ENCODE results near the gene CEL.
"Not testable (repeated sequence)": the region's sequence is repeated elsewhere in the genome, so short reads cannot be mapped to it uniquely, and the experiment has no call there.

Gene CEL

DNA sequence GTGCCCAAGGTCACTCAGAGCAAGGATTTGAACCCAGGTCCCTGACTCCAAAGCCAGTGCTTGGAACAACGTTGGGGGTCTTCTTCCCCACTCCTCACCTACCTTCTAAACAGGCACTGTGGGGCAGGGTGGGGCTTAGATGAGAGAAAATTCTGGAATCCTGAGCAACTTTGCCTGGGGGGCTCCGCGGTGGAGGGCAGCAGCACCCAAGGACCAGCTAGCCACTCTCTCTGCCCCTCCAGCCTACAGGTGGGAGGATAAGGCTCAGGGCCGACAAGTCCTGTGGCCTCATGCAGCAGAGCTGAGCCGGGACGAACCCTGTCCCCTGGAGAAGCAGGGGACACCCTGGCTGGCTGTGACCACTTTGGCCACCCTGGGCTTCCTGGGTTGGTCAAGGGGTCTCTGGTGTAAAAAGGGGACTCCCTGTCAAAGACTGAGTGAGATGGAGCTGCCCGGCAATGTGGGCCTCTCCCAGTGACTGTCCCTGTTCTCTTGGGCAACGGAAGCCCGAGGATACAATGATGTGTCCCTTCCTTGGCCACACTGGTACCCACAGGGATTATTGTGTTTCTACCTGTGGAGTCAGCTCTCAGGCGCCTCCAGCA is 26.5 kb downstream of the CEL start:
- Histone ChIP-seq H3K9me3 (ENCODE audit: control insufficient read depth, low read length) (no peaks in the 10 kb centered on the region), H3K9ac (ENCODE audit: low read length) (no peak overlapping the region), H3K4me1 (ENCODE audit: control insufficient read depth, insufficient read depth, low read length) (peaks cover 4% of the 10 kb centered on the region), H3K4me3 (ENCODE audit: low read length) (no peak overlapping the region), H3K27me3 (replicated peaks; ENCODE audit: control insufficient read depth, insufficient read depth, low read length) (no peaks in the 10 kb centered on the region), H3K36me3 (ENCODE audit: control insufficient read depth, insufficient read depth, low read length, severe bottlenecking) (no peaks in the 10 kb centered on the region)
- no peak for DNase-seq (ENCODE audit: low read depth)

DNA sequence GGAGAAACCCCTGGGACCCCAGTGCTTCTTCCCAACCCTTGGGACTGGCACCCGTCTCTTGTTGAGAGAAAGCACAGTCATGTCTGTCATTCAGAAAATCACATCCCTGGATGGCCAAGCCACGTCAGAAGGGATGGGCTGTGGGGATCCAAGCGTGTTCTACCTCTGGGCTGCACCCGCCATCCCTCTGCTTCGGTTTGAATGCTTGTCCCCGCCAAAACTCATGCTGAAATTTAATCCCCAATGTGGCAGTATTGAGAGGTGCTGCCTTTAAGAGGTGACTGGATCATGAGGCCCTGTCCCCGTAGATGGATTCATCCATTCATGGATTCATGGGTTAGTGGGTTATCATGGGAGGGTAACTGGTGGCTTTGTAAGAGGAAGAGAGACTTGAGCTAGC is 27.0 kb downstream of the CEL start:
- Histone ChIP-seq H3K36me3 (ENCODE audit: control insufficient read depth, insufficient read depth, low read length, severe bottlenecking) (no peaks in the 10 kb centered on the region), H3K4me1 (ENCODE audit: control insufficient read depth, insufficient read depth, low read length) (peaks cover 4% of the 10 kb centered on the region), H3K9me3 (ENCODE audit: control insufficient read depth, low read length) (no peaks in the 10 kb centered on the region), H3K4me3 (ENCODE audit: low read length) (no peak overlapping the region), H3K27me3 (replicated peaks; ENCODE audit: control insufficient read depth, insufficient read depth, low read length) (no peaks in the 10 kb centered on the region), H3K9ac (ENCODE audit: low read length) (no peak overlapping the region)
- DNase-seq (ENCODE audit: low read depth): no peak

- Histone ChIP-seq H3K9ac (ENCODE audit: low read length) (no peak overlapping the region), H3K36me3 (ENCODE audit: control insufficient read depth, insufficient read depth, low read length, severe bottlenecking) (no peaks in the 10 kb centered on the region), H3K27me3 (replicated peaks; ENCODE audit: control insufficient read depth, insufficient read depth, low read length) (no peaks in the 10 kb centered on the region), H3K4me1 (ENCODE audit: control insufficient read depth, insufficient read depth, low read length) (peaks cover 4% of the 10 kb centered on the region), H3K4me3 (ENCODE audit: low read length) (no peak overlapping the region), H3K9me3 (ENCODE audit: control insufficient read depth, low read length) (no peaks in the 10 kb centered on the region)
- no peak for DNase-seq (ENCODE audit: low read depth)
Observed at GRCh38 chr9:133089271-133089671, 27.5 kb downstream of the CEL start.

- Histone ChIP-seq H3K4me3 (ENCODE audit: low read length) (no peak overlapping the region), H3K9ac (ENCODE audit: low read length) (no peak overlapping the region), H3K36me3 (ENCODE audit: control insufficient read depth, insufficient read depth, low read length, severe bottlenecking) (no peaks in the 10 kb centered on the region), H3K4me1 (ENCODE audit: control insufficient read depth, insufficient read depth, low read length) (peaks cover 4% of the 10 kb centered on the region), H3K9me3 (ENCODE audit: control insufficient read depth, low read length) (peaks cover 4% of the 10 kb centered on the region), H3K27me3 (replicated peaks; ENCODE audit: control insufficient read depth, insufficient read depth, low read length) (no peaks in the 10 kb centered on the region)
- no peak for DNase-seq (ENCODE audit: low read depth)
Observed at GRCh38 chr9:133090187-133090586, 28.4 kb downstream of the CEL start.

- H3K36me3 ChIP-seq (ENCODE audit: control insufficient read depth, insufficient read depth, low read length, severe bottlenecking): no peaks in the 10 kb centered on the region
- no peak overlapping the region for H3K9ac ChIP-seq (ENCODE audit: low read length)
- no peak overlapping the region for H3K4me3 ChIP-seq (ENCODE audit: low read length)
- peaks cover 4% of the 10 kb centered on the region for H3K4me1 ChIP-seq (ENCODE audit: control insufficient read depth, insufficient read depth, low read length)
- peaks cover 10% of the 10 kb centered on the region for H3K9me3 ChIP-seq (ENCODE audit: control insufficient read depth, low read length)
- H3K27me3 ChIP-seq (replicated peaks; ENCODE audit: control insufficient read depth, insufficient read depth, low read length): no peaks in the 10 kb centered on the region
- no peak for DNase-seq (ENCODE audit: low read depth)
Observed at GRCh38 chr9:133090752-133091385, 29.1 kb downstream of the CEL start.

- not testable (repeated sequence) for DNase-seq (ENCODE audit: low read depth); H3K4me3 ChIP-seq (ENCODE audit: low read length); H3K27me3 ChIP-seq (replicated peaks; ENCODE audit: control insufficient read depth, insufficient read depth, low read length); H3K4me1 ChIP-seq (ENCODE audit: control insufficient read depth, insufficient read depth, low read length); H3K9ac ChIP-seq (ENCODE audit: low read length)
- Histone ChIP-seq H3K9me3 (ENCODE audit: control insufficient read depth, low read length) (peaks cover 18% of the 10 kb centered on the region), H3K36me3 (ENCODE audit: control insufficient read depth, insufficient read depth, low read length, severe bottlenecking) (peaks cover 27% of the 10 kb centered on the region)
Observed at GRCh38 chr9:133094351-133094750, 32.6 kb downstream of the CEL start.

GRCh38 chr9:133094842-133095393 is 33.1 kb downstream of the CEL start:
- DNase-seq (ENCODE audit: low read depth): no peak
- no peak overlapping the region for H3K4me3 ChIP-seq (ENCODE audit: low read length)
- H3K9ac ChIP-seq (ENCODE audit: low read length): no peak overlapping the region
- peaks cover 18% of the 10 kb centered on the region for H3K9me3 ChIP-seq (ENCODE audit: control insufficient read depth, low read length)
- no peaks in the 10 kb centered on the region for H3K27me3 ChIP-seq (replicated peaks; ENCODE audit: control insufficient read depth, insufficient read depth, low read length)
- peaks cover 33% of the 10 kb centered on the region for H3K36me3 ChIP-seq (ENCODE audit: control insufficient read depth, insufficient read depth, low read length, severe bottlenecking)
- H3K4me1 ChIP-seq (ENCODE audit: control insufficient read depth, insufficient read depth, low read length): peaks cover 4% of the 10 kb centered on the region

DNA sequence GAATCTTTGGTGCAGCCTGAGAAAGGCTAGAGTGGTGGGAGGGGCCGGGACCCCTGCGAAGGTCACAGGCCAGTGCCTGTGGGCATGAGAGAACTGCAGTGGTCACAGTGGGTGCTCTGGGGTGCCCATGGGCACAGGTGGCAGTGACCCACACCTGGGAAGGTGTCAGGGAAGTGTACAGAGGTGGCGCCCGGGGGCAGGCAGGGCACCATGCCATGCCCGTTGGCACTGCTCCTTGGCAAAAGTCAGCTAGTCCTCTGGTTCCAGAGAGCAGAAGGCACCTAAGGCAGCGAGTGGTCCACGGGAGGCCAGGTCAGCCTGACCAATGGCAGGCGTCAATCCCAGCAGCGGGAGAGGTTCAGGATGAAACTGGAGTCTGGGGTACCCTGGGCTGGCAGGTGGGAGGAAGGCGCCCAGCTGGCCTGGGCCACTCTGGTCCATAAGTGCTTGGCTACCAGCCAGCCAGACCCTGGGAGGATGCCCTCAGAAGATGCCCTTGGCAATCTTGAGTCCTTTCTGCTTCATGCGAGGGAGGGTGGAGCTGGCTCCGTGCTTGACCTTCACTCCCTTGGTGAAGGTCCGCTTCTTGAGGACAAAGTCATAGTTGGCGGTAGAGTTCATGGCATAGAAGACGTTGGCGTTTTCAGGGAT is 36.4 kb downstream of the CEL start:
- Histone ChIP-seq H3K4me3 (ENCODE audit: low read length) (no peak overlapping the region), H3K9ac (ENCODE audit: low read length) (no peak overlapping the region), H3K27me3 (replicated peaks; ENCODE audit: control insufficient read depth, insufficient read depth, low read length) (no peaks in the 10 kb centered on the region), H3K4me1 (ENCODE audit: control insufficient read depth, insufficient read depth, low read length) (no peaks in the 10 kb centered on the region), H3K9me3 (ENCODE audit: control insufficient read depth, low read length) (peaks cover 18% of the 10 kb centered on the region), H3K36me3 (ENCODE audit: control insufficient read depth, insufficient read depth, low read length, severe bottlenecking) (peaks cover 63% of the 10 kb centered on the region)
- DNase-seq (ENCODE audit: low read depth): no peak

GRCh38 chr9:133098871-133099270 is 37.1 kb downstream of the CEL start:
- Histone ChIP-seq H3K27me3 (replicated peaks; ENCODE audit: control insufficient read depth, insufficient read depth, low read length) (no peaks in the 10 kb centered on the region), H3K4me1 (ENCODE audit: control insufficient read depth, insufficient read depth, low read length) (no peaks in the 10 kb centered on the region), H3K36me3 (ENCODE audit: control insufficient read depth, insufficient read depth, low read length, severe bottlenecking) (peaks cover 68% of the 10 kb centered on the region)

DNA sequence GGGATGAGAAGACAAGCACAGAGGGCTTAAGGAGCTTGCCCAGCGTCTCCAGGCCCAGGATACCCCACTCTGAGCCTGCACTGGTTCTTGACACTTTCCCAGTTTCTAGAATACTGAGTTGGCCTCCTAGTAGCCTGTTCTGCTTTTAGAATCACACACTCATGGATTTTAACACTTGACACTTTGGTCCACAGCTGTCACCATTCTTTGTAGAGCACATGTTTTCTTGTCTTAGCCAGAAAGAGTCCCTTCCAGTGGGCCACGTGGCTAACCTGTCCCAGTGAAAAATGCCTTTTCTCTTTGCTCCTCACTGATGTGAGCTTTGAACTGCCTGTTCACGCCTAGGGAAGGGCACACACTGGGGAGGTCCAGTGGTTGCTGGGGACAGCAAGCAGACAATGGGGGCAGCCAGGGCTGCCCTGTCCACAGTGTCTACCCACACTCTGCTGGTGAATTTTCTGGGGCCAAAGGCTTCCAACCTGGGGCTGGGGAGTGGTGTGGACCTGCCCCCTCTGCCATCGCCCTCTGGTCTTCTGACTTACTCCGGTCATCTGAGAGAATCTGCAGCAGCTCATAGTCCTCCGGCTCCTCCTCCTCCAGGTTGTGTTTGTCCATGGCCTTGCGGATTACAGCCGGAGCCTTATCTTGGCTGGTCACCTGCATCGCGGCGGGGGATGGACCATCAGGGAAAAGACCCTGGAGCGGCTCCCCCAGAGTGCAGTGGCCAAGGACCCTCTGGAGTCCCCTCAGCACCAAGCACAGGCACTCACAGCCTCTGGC is 38.1 kb downstream of the CEL start:
- H3K27me3 ChIP-seq (replicated peaks; ENCODE audit: control insufficient read depth, insufficient read depth, low read length): no peaks in the 10 kb centered on the region
- H3K4me3 ChIP-seq (ENCODE audit: low read length): no peak overlapping the region
- no peaks in the 10 kb centered on the region for H3K4me1 ChIP-seq (ENCODE audit: control insufficient read depth, insufficient read depth, low read length)
- peaks cover 16% of the 10 kb centered on the region for H3K9me3 ChIP-seq (ENCODE audit: control insufficient read depth, low read length)
- no peak for DNase-seq (ENCODE audit: low read depth)
- peaks cover 70% of the 10 kb centered on the region for H3K36me3 ChIP-seq (ENCODE audit: control insufficient read depth, insufficient read depth, low read length, severe bottlenecking)
- H3K9ac ChIP-seq (ENCODE audit: low read length): no peak overlapping the region

More at GRCh38 chr9:133098871-133099270, 37.1 kb downstream of the CEL start:
- H3K9ac ChIP-seq (ENCODE audit: low read length): no peak overlapping the region
- peaks cover 18% of the 10 kb centered on the region for H3K9me3 ChIP-seq (ENCODE audit: control insufficient read depth, low read length)
- no peak overlapping the region for H3K4me3 ChIP-seq (ENCODE audit: low read length)
- no peak for DNase-seq (ENCODE audit: low read depth)
